ENCODE results near the gene GLIS1. TPM values are rescaled to one million over a fixed set of nuclear protein-coding genes. Genes with fewer than 3 reads are reported as not detected.

The GLIS1 gene
- total and polyA plus RNA-seq, 9 donors = 0.04 to 0.42 (median 0.08) TPM; not detected in 3

- no peak overlapping the region for H3K27ac ChIP-seq (ENCODE audit: low read length)
- H3K4me1 ChIP-seq (ENCODE audit: control insufficient read depth, insufficient read depth, low read length) = peaks cover 12% of the 10 kb centered on the region
- peaks cover 6% of the 10 kb centered on the region for H3K27me3 ChIP-seq (ENCODE audit: control insufficient read depth, insufficient read depth, low read length)
- no peaks in the 10 kb centered on the region for H3K36me3 ChIP-seq (ENCODE audit: control insufficient read depth, insufficient read depth, low read length)
- DNase-seq = peak; percentile 73
- no peak overlapping the region for H3K4me3 ChIP-seq (ENCODE audit: low read length)
- no peaks in the 10 kb centered on the region for H3K9me3 ChIP-seq (replicated peaks; ENCODE audit: control insufficient read depth, low read depth, low read length)
- whole genome bisulfite sequencing (ENCODE audit: insufficient coverage) = 77% methylated on average over 4 of the region's 13 CpGs
Observed at GRCh38 chr1:53583021-53583867, 155.7 kb downstream of the GLIS1 start.

- DNase-seq = no peak
- Histone ChIP-seq H3K9me3 (replicated peaks; ENCODE audit: control insufficient read depth, low read depth, low read length) (no peaks in the 10 kb centered on the region), H3K4me1 (ENCODE audit: control insufficient read depth, insufficient read depth, low read length) (peaks cover 12% of the 10 kb centered on the region), H3K27ac (ENCODE audit: low read length) (no peak overlapping the region), H3K36me3 (ENCODE audit: control insufficient read depth, insufficient read depth, low read length) (no peaks in the 10 kb centered on the region), H3K4me3 (ENCODE audit: low read length) (no peak overlapping the region), H3K27me3 (ENCODE audit: control insufficient read depth, insufficient read depth, low read length) (peaks cover 6% of the 10 kb centered on the region)
- WGBS (ENCODE audit: insufficient coverage) = 66% methylated on average over 5 of the region's 8 CpGs
Observed at GRCh38 chr1:53582211-53583020, 156.5 kb downstream of the GLIS1 start.

GRCh38 chr1:53581476-53581875 is 157.5 kb downstream of the GLIS1 start:
- no peak overlapping the region for H3K4me3 ChIP-seq (ENCODE audit: low read length)
- H3K4me1 ChIP-seq (ENCODE audit: control insufficient read depth, insufficient read depth, low read length) = peaks cover 16% of the 10 kb centered on the region
- peaks cover 6% of the 10 kb centered on the region for H3K27me3 ChIP-seq (ENCODE audit: control insufficient read depth, insufficient read depth, low read length)
- no peaks in the 10 kb centered on the region for H3K9me3 ChIP-seq (replicated peaks; ENCODE audit: control insufficient read depth, low read depth, low read length)
- no peak overlapping the region for H3K27ac ChIP-seq (ENCODE audit: low read length)
- H3K36me3 ChIP-seq (ENCODE audit: control insufficient read depth, insufficient read depth, low read length) = no peaks in the 10 kb centered on the region
- 67% methylated on average over 1 of the region's 4 CpGs for WGBS (ENCODE audit: insufficient coverage)
- DNase-seq = no peak

- Histone ChIP-seq H3K27me3 (ENCODE audit: control insufficient read depth, insufficient read depth, low read length) (peaks cover 2% of the 10 kb centered on the region), H3K4me3 (ENCODE audit: low read length) (no peak overlapping the region), H3K4me1 (ENCODE audit: control insufficient read depth, insufficient read depth, low read length) (peaks cover 22% of the 10 kb centered on the region), H3K36me3 (ENCODE audit: control insufficient read depth, insufficient read depth, low read length) (no peaks in the 10 kb centered on the region), H3K27ac (ENCODE audit: low read length) (no peak overlapping the region), H3K9me3 (replicated peaks; ENCODE audit: control insufficient read depth, low read depth, low read length) (no peaks in the 10 kb centered on the region)
- no peak for DNase-seq
- WGBS (ENCODE audit: insufficient coverage) = 54% methylated on average over 6 of the region's 9 CpGs
Observed at GRCh38 chr1:53580739-53581475, 158.1 kb downstream of the GLIS1 start.

GRCh38 chr1:53580009-53580400 is 159.0 kb downstream of the GLIS1 start:
- H3K36me3 ChIP-seq (ENCODE audit: control insufficient read depth, insufficient read depth, low read length) = no peaks in the 10 kb centered on the region
- no peaks in the 10 kb centered on the region for H3K27me3 ChIP-seq (ENCODE audit: control insufficient read depth, insufficient read depth, low read length)
- 90% methylated on average over 2 of the region's 4 CpGs for WGBS (ENCODE audit: insufficient coverage)
- peaks cover 28% of the 10 kb centered on the region for H3K4me1 ChIP-seq (ENCODE audit: control insufficient read depth, insufficient read depth, low read length)
- no peak overlapping the region for H3K4me3 ChIP-seq (ENCODE audit: low read length)
- no peak overlapping the region for H3K27ac ChIP-seq (ENCODE audit: low read length)
- no peak for DNase-seq
- H3K9me3 ChIP-seq (replicated peaks; ENCODE audit: control insufficient read depth, low read depth, low read length) = no peaks in the 10 kb centered on the region

DNA sequence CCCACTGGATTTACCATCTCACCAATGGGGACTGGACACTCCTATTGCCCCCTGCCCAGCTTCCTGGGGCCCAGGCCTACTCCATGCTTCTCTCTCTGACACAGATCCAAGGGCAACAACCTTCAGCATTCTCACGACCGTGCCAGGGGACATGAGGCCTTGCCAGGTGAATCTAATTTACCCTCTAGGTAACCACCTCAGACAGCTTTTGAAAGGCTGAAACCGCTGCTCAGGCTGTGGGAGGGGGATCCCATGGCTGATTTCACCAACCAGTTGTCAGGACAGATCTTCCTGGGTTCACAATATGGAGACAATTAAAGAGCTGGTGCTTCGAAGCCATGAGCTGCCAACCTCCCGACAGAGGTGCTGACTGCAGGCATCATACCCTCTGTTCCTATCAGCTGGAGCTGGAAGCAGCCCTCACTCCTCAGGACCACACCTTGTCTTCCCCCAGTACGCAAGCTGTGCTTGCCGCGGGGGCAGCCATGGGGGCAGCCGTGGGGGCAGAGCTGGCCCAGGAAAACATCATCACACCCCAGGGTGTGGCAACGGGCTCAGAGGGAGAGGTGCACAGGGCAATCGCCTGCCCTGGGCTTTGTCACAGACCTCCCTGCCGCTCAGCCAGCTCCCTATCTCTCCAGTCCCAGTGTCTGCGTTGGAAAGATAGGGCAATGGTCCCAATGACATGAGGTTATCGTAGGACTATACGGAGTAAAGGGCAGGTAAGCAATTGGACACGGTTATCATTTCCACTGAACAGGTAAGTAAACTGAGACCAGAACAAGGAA is 159.5 kb downstream of the GLIS1 start:
- Histone ChIP-seq H3K4me1 (ENCODE audit: control insufficient read depth, insufficient read depth, low read length) (peaks cover 31% of the 10 kb centered on the region), H3K9me3 (replicated peaks; ENCODE audit: control insufficient read depth, low read depth, low read length) (no peaks in the 10 kb centered on the region), H3K27ac (ENCODE audit: low read length) (no peak overlapping the region), H3K4me3 (ENCODE audit: low read length) (no peak overlapping the region), H3K27me3 (ENCODE audit: control insufficient read depth, insufficient read depth, low read length) (no peaks in the 10 kb centered on the region), H3K36me3 (ENCODE audit: control insufficient read depth, insufficient read depth, low read length) (no peaks in the 10 kb centered on the region)
- no peak for DNase-seq
- 83% methylated on average over 8 of the region's 16 CpGs for WGBS (ENCODE audit: insufficient coverage)

GRCh38 chr1:53578358-53578757 is 160.6 kb downstream of the GLIS1 start:
- no peak for DNase-seq
- H3K27ac ChIP-seq (ENCODE audit: low read length) = no peak overlapping the region
- H3K27me3 ChIP-seq (ENCODE audit: control insufficient read depth, insufficient read depth, low read length) = no peaks in the 10 kb centered on the region
- peaks cover 31% of the 10 kb centered on the region for H3K4me1 ChIP-seq (ENCODE audit: control insufficient read depth, insufficient read depth, low read length)
- WGBS (ENCODE audit: insufficient coverage) = no CpG with 5 or more reads among the region's 3 CpGs
- no peak overlapping the region for H3K4me3 ChIP-seq (ENCODE audit: low read length)
- no peaks in the 10 kb centered on the region for H3K36me3 ChIP-seq (ENCODE audit: control insufficient read depth, insufficient read depth, low read length)
- no peaks in the 10 kb centered on the region for H3K9me3 ChIP-seq (replicated peaks; ENCODE audit: control insufficient read depth, low read depth, low read length)

GRCh38 chr1:53577761-53578100 is 161.2 kb downstream of the GLIS1 start:
- WGBS (ENCODE audit: insufficient coverage) = 85% methylated on average over 4 of the region's 4 CpGs
- H3K36me3 ChIP-seq (ENCODE audit: control insufficient read depth, insufficient read depth, low read length) = no peaks in the 10 kb centered on the region
- no peaks in the 10 kb centered on the region for H3K27me3 ChIP-seq (ENCODE audit: control insufficient read depth, insufficient read depth, low read length)
- H3K4me1 ChIP-seq (ENCODE audit: control insufficient read depth, insufficient read depth, low read length) = peaks cover 37% of the 10 kb centered on the region
- H3K9me3 ChIP-seq (replicated peaks; ENCODE audit: control insufficient read depth, low read depth, low read length) = no peaks in the 10 kb centered on the region
- no peak for DNase-seq
- no peak overlapping the region for H3K27ac ChIP-seq (ENCODE audit: low read length)
- no peak overlapping the region for H3K4me3 ChIP-seq (ENCODE audit: low read length)

DNA sequence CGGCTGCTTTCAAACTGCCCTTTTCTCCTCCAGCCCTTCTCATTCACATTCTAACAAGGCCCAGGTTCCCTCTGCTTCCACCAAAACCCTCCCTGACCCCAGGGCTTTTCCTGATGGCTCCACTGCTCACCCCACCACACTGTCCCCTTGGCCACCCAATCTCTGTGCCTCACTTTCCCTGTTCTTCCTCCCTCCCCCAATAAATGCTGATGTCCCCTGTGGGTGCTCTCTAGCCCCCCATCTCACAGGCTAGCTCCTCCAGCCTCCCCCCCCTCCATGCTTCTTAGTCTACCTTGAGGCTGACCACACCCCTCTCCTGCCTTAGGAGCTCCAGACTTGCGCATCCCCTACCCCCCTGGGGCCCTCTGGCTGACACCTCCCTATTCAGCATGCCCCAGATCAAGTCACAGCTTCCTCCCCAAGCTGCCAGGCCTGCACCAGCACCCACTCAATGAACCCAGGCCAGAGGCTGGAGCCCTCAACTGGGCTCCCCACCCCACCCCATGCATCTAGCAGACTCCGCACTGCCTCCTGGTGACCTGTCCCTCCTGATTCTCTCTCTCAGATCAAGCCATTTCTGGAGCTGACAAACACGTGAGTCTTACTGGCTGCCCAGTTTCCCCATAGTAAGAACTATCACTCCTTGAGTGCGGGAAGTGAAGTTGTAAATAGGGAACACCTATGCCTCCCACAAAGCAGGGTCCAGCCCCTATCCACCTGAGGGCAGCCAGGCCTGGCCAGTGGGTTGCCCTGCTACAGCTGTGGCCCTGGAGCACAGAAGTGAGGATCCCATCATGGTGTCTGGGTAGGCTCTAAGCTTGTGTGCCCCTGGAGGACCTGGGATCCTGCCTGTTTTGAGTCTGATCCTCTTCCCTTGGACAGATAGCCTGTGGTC is 161.9 kb downstream of the GLIS1 start:
- no peak overlapping the region for H3K4me3 ChIP-seq (ENCODE audit: low read length)
- H3K36me3 ChIP-seq (ENCODE audit: control insufficient read depth, insufficient read depth, low read length) = no peaks in the 10 kb centered on the region
- WGBS (ENCODE audit: insufficient coverage) = 77% methylated on average over 3 of the region's 5 CpGs
- DNase-seq = no peak
- H3K4me1 ChIP-seq (ENCODE audit: control insufficient read depth, insufficient read depth, low read length) = peaks cover 39% of the 10 kb centered on the region
- H3K27ac ChIP-seq (ENCODE audit: low read length) = no peak overlapping the region
- no peaks in the 10 kb centered on the region for H3K9me3 ChIP-seq (replicated peaks; ENCODE audit: control insufficient read depth, low read depth, low read length)
- H3K27me3 ChIP-seq (ENCODE audit: control insufficient read depth, insufficient read depth, low read length) = no peaks in the 10 kb centered on the region
